ENCODE measurements around the gene DNAH1. TPM values are rescaled to one million over a fixed set of nuclear protein-coding genes. Genes with fewer than 3 reads are reported as not detected.
"Not testable (repeated sequence)": the region's sequence is repeated elsewhere in the genome, so short reads cannot be mapped to it uniquely, and the experiment has no call there.

Gene DNAH1
- total and polyA plus RNA-seq, 4 donors = 4.2 to 12.9 (median 9.9) TPM

GRCh38 chr3:52330194-52330805 is 14.2 kb downstream of the DNAH1 start:
- peaks cover 42% of the 10 kb centered on the region for H3K36me3 ChIP-seq (ENCODE audit: control insufficient read depth, insufficient read depth, low read length)
- no peaks in the 10 kb centered on the region for H3K27me3 ChIP-seq (ENCODE audit: control insufficient read depth, insufficient read depth, low read length)
- peaks cover 5% of the 10 kb centered on the region for H3K4me1 ChIP-seq (ENCODE audit: control insufficient read depth, insufficient read depth, low read length)
- no peak overlapping the region for H3K4me3 ChIP-seq (ENCODE audit: low read depth, low read length)
- H3K9me3 ChIP-seq (ENCODE audit: control insufficient read depth, insufficient read depth, low read length) = no peaks in the 10 kb centered on the region
- H3K27ac ChIP-seq (ENCODE audit: low read depth, low read length) = no peak overlapping the region
- no peak for DNase-seq (ENCODE audit: low read depth in 4 of 6, low spot score in 6 of 6)
- 86% methylated on average over 9 of the region's 9 CpGs for WGBS (ENCODE audit: insufficient coverage)

GRCh38 chr3:52331091-52331490 is 15.0 kb downstream of the DNAH1 start:
- Histone ChIP-seq H3K27ac (ENCODE audit: low read depth, low read length) (no peak overlapping the region), H3K9me3 (ENCODE audit: control insufficient read depth, insufficient read depth, low read length) (no peaks in the 10 kb centered on the region), H3K4me3 (ENCODE audit: low read depth, low read length) (no peak overlapping the region), H3K27me3 (ENCODE audit: control insufficient read depth, insufficient read depth, low read length) (no peaks in the 10 kb centered on the region), H3K4me1 (ENCODE audit: control insufficient read depth, insufficient read depth, low read length) (peaks cover 5% of the 10 kb centered on the region), H3K36me3 (ENCODE audit: control insufficient read depth, insufficient read depth, low read length) (peaks cover 38% of the 10 kb centered on the region)
- no peak for DNase-seq (ENCODE audit: low read depth in 4 of 6, low spot score in 6 of 6)
- 91% methylated on average over 12 of the region's 12 CpGs for WGBS (ENCODE audit: insufficient coverage)

GRCh38 chr3:52331906-52332305 is 15.8 kb downstream of the DNAH1 start:
- peaks cover 32% of the 10 kb centered on the region for H3K36me3 ChIP-seq (ENCODE audit: control insufficient read depth, insufficient read depth, low read length)
- 94% methylated on average over 15 of the region's 15 CpGs for WGBS (ENCODE audit: insufficient coverage)
- H3K27me3 ChIP-seq (ENCODE audit: control insufficient read depth, insufficient read depth, low read length) = no peaks in the 10 kb centered on the region
- no peak overlapping the region for H3K27ac ChIP-seq (ENCODE audit: low read depth, low read length)
- H3K4me3 ChIP-seq (ENCODE audit: low read depth, low read length) = no peak overlapping the region
- H3K9me3 ChIP-seq (ENCODE audit: control insufficient read depth, insufficient read depth, low read length) = no peaks in the 10 kb centered on the region
- H3K4me1 ChIP-seq (ENCODE audit: control insufficient read depth, insufficient read depth, low read length) = peaks cover 5% of the 10 kb centered on the region
- DNase-seq (ENCODE audit: low read depth in 4 of 6, low spot score in 6 of 6) = no peak

GRCh38 chr3:52333869-52334557 is 17.9 kb downstream of the DNAH1 start:
- WGBS (ENCODE audit: insufficient coverage) = no CpG with 5 or more reads among the region's 4 CpGs
- peaks cover 23% of the 10 kb centered on the region for H3K36me3 ChIP-seq (ENCODE audit: control insufficient read depth, insufficient read depth, low read length)
- no peaks in the 10 kb centered on the region for H3K9me3 ChIP-seq (ENCODE audit: control insufficient read depth, insufficient read depth, low read length)
- H3K4me3 ChIP-seq (ENCODE audit: low read depth, low read length) = no peak overlapping the region
- no peaks in the 10 kb centered on the region for H3K27me3 ChIP-seq (ENCODE audit: control insufficient read depth, insufficient read depth, low read length)
- no peak for DNase-seq (ENCODE audit: low read depth in 4 of 6, low spot score in 6 of 6)
- no peaks in the 10 kb centered on the region for H3K4me1 ChIP-seq (ENCODE audit: control insufficient read depth, insufficient read depth, low read length)
- no peak overlapping the region for H3K27ac ChIP-seq (ENCODE audit: low read depth, low read length)

GRCh38 chr3:52338131-52338530 is 22.0 kb downstream of the DNAH1 start:
- not testable (repeated sequence) for DNase-seq (ENCODE audit: low read depth in 4 of 6, low spot score in 6 of 6); H3K27me3 ChIP-seq (ENCODE audit: control insufficient read depth, insufficient read depth, low read length); H3K4me3 ChIP-seq (ENCODE audit: low read depth, low read length); H3K9me3 ChIP-seq (ENCODE audit: control insufficient read depth, insufficient read depth, low read length); H3K36me3 ChIP-seq (ENCODE audit: control insufficient read depth, insufficient read depth, low read length); H3K4me1 ChIP-seq (ENCODE audit: control insufficient read depth, insufficient read depth, low read length); H3K27ac ChIP-seq (ENCODE audit: low read depth, low read length)
- no CpG with 5 or more reads among the region's 8 CpGs for WGBS (ENCODE audit: insufficient coverage)

- Histone ChIP-seq H3K4me1 (ENCODE audit: control insufficient read depth, insufficient read depth, low read length) (no peaks in the 10 kb centered on the region), H3K4me3 (ENCODE audit: low read depth, low read length) (no peak overlapping the region), H3K27ac (ENCODE audit: low read depth, low read length) (no peak overlapping the region), H3K9me3 (ENCODE audit: control insufficient read depth, insufficient read depth, low read length) (no peaks in the 10 kb centered on the region), H3K27me3 (ENCODE audit: control insufficient read depth, insufficient read depth, low read length) (no peaks in the 10 kb centered on the region), H3K36me3 (ENCODE audit: control insufficient read depth, insufficient read depth, low read length) (peaks cover 17% of the 10 kb centered on the region)
- DNase-seq (ENCODE audit: low read depth in 4 of 6, low spot score in 6 of 6) = peak in 5 of 6 donors; percentile 67 to 98 (median 87)
- WGBS (ENCODE audit: insufficient coverage) = no CpG with 5 or more reads among the region's 3 CpGs
Observed at GRCh38 chr3:52339612-52340011, 23.5 kb downstream of the DNAH1 start.

- H3K27ac ChIP-seq (ENCODE audit: low read depth, low read length) = no peak overlapping the region
- no peaks in the 10 kb centered on the region for H3K4me1 ChIP-seq (ENCODE audit: control insufficient read depth, insufficient read depth, low read length)
- WGBS (ENCODE audit: insufficient coverage) = 87% methylated on average over 3 of the region's 5 CpGs
- no peaks in the 10 kb centered on the region for H3K27me3 ChIP-seq (ENCODE audit: control insufficient read depth, insufficient read depth, low read length)
- no peaks in the 10 kb centered on the region for H3K9me3 ChIP-seq (ENCODE audit: control insufficient read depth, insufficient read depth, low read length)
- H3K36me3 ChIP-seq (ENCODE audit: control insufficient read depth, insufficient read depth, low read length) = peaks cover 28% of the 10 kb centered on the region
- no peak overlapping the region for H3K4me3 ChIP-seq (ENCODE audit: low read depth, low read length)
- no peak for DNase-seq (ENCODE audit: low read depth in 4 of 6, low spot score in 6 of 6)
Observed at GRCh38 chr3:52341123-52341522, 25.0 kb downstream of the DNAH1 start.

- Histone ChIP-seq H3K36me3 (ENCODE audit: control insufficient read depth, insufficient read depth, low read length) (peaks cover 50% of the 10 kb centered on the region), H3K27ac (ENCODE audit: low read depth, low read length) (no peak overlapping the region), H3K4me1 (ENCODE audit: control insufficient read depth, insufficient read depth, low read length) (no peaks in the 10 kb centered on the region), H3K9me3 (ENCODE audit: control insufficient read depth, insufficient read depth, low read length) (no peaks in the 10 kb centered on the region), H3K27me3 (ENCODE audit: control insufficient read depth, insufficient read depth, low read length) (no peaks in the 10 kb centered on the region), H3K4me3 (ENCODE audit: low read depth, low read length) (no peak overlapping the region)
- WGBS (ENCODE audit: insufficient coverage) = 89% methylated on average over 11 of the region's 11 CpGs
- no peak for DNase-seq (ENCODE audit: low read depth in 4 of 6, low spot score in 6 of 6)
Observed at GRCh38 chr3:52343946-52344600, 28.0 kb downstream of the DNAH1 start.

- DNase-seq (ENCODE audit: low read depth in 4 of 6, low spot score in 6 of 6) = no peak
- Histone ChIP-seq H3K36me3 (ENCODE audit: control insufficient read depth, insufficient read depth, low read length) (peaks cover 65% of the 10 kb centered on the region), H3K4me1 (ENCODE audit: control insufficient read depth, insufficient read depth, low read length) (no peaks in the 10 kb centered on the region), H3K9me3 (ENCODE audit: control insufficient read depth, insufficient read depth, low read length) (no peaks in the 10 kb centered on the region), H3K27ac (ENCODE audit: low read depth, low read length) (no peak overlapping the region), H3K27me3 (ENCODE audit: control insufficient read depth, insufficient read depth, low read length) (no peaks in the 10 kb centered on the region), H3K4me3 (ENCODE audit: low read depth, low read length) (no peak overlapping the region)
- WGBS (ENCODE audit: insufficient coverage) = 91% methylated on average over 9 of the region's 9 CpGs
Observed at GRCh38 chr3:52345521-52346109, 29.5 kb downstream of the DNAH1 start.
